SK-N-SH treated with all-trans-retinoic acid at 6 μM for 48 hours (cell line): Measurements from ENCODE around the gene PHACTR2.

Source experiments
- OSR1 ChIP-seq: fragments of 250-450 bp; sonication (Bioruptor Pico); IDR thresholded peaks from 2 replicates; pipeline ENCODE4 v1.8.0; 2022; ENCODE audit warnings: moderate library complexity, mild to moderate bottlenecking, inconsistent platforms
- PATZ1 ChIP-seq: fragments of 250-450 bp; sonication (Bioruptor Pico); IDR thresholded peaks from 2 replicates; pipeline ENCODE4 v1.8.0; 2020; ENCODE audit warnings: mild to moderate bottlenecking, moderate library complexity, borderline replicate concordance
- RARB ChIP-seq: fragments of 250-450 bp; sonication (Bioruptor Pico); IDR thresholded peaks from 2 replicates; pipeline ENCODE4 v1.8.0; 2021; ENCODE audit warnings: mild to moderate bottlenecking, moderate library complexity
- SNAI2 ChIP-seq: fragments of 250-450 bp; sonication (Bioruptor Pico); IDR thresholded peaks from 2 replicates; pipeline ENCODE4 v1.5.0; 2020; ENCODE audit warnings: mild to moderate bottlenecking, moderate library complexity
- ZNF565 ChIP-seq: fragments of 450-650 bp; formaldehyde crosslinking; conservative IDR thresholded peaks from 2 replicates; pipeline ENCODE4 v1.5.0; 2020; ENCODE audit warnings: low read depth, mild to moderate bottlenecking, moderate library complexity
- ZNF8 ChIP-seq: fragments of 450-650 bp; formaldehyde crosslinking; IDR thresholded peaks from 2 replicates; pipeline ENCODE4 v1.5.0; 2020; ENCODE audit warnings: mild to moderate bottlenecking, moderate library complexity
- TF ChIP-seq, protein P1 (sequence below): fragments of 250-450 bp; sonication (Bioruptor Pico); IDR thresholded peaks from 2 replicates; pipeline ENCODE4 v1.5.0; 2020; ENCODE audit warnings: mild to moderate bottlenecking, moderate library complexity

DNA sequence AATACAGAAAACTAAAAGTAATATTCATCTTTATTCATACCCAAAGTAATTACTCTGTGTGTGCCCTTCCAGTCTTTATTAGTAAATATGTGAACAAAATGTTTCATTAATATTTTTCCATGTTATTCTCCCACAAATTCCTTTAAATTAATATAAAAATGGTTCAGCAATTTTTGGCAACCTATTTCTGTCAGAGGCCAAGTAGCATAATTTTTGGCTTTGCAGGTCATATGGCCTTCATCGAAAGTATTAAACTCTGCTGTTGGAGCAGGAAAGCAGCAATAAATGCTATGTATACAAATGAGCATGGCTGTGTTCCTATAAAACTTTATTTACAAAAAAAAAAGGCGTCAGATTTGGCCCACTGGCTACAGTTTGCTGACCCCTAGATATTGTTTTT is 202.6 kb downstream of the PHACTR2 start:
- TF ChIP-seq SNAI2 (no peak), RARB (CRISPR knock-in tag) (no peak), ZNF565 (no peak), ZNF8 (CRISPR knock-in tag) (no peak), PATZ1 (CRISPR knock-in tag) (no peak), OSR1 (no peak)
- TF ChIP-seq, protein P1, sequence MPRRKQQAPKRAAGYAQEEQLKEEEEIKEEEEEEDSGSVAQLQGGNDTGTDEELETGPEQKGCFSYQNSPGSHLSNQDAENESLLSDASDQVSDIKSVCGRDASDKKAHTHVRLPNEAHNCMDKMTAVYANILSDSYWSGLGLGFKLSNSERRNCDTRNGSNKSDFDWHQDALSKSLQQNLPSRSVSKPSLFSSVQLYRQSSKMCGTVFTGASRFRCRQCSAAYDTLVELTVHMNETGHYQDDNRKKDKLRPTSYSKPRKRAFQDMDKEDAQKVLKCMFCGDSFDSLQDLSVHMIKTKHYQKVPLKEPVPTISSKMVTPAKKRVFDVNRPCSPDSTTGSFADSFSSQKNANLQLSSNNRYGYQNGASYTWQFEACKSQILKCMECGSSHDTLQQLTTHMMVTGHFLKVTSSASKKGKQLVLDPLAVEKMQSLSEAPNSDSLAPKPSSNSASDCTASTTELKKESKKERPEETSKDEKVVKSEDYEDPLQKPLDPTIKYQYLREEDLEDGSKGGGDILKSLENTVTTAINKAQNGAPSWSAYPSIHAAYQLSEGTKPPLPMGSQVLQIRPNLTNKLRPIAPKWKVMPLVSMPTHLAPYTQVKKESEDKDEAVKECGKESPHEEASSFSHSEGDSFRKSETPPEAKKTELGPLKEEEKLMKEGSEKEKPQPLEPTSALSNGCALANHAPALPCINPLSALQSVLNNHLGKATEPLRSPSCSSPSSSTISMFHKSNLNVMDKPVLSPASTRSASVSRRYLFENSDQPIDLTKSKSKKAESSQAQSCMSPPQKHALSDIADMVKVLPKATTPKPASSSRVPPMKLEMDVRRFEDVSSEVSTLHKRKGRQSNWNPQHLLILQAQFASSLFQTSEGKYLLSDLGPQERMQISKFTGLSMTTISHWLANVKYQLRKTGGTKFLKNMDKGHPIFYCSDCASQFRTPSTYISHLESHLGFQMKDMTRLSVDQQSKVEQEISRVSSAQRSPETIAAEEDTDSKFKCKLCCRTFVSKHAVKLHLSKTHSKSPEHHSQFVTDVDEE (CRISPR knock-in tag) = no peak
